G401 (cell line): ENCODE results near the gene OXSM. TPM values are rescaled to one million over a fixed set of nuclear protein-coding genes. Genes with fewer than 3 reads are reported as not detected.

Source experiments
- DNase-seq: peaks from one replicate; pipeline ENCODE4 v3.0.0-alpha.2; 2015; ENCODE audit warnings: low spot score
- in situ Hi-C: cut with HindIII; loops from 2 replicates; pipeline ENCODE4 v1.10.0; 2016; ENCODE audit warnings: low sequenced_read_pairs, mixed read lengths
- total RNA-seq: library from RNA; depleted of rRNA; stranded (reverse); fragments of >200 nt; shearing (Covaris generic); gene quantifications from 2 replicates; pipeline ENCODE4 v1.2.3, GENCODE V29; 2014; rRNA removed

The OXSM gene
- 14.1 and 16.0 TPM in 2 replicates for total RNA-seq

GRCh38 chr3:25789596-25790556, at the start of gene OXSM:
Gene OXSM, plus strand, starts transcription at chr3:25790090. Its CDS starts 931 bp downstream, at chr3:25791021.
- in situ Hi-C loops, result no loop called here

GRCh38 chr3:25744470-25744869, 45.4 kb upstream of the OXSM start:
- in situ Hi-C loops, result no loop called here
- DNase-seq, result no peak

More at GRCh38 chr3:25789596-25790556, at the start of gene OXSM:
- DNase-seq, result peak; percentile 90

- no peak for DNase-seq
- in situ Hi-C loops, result no loop called here
These were observed 42.9 kb upstream of the OXSM start for GRCh38 chr3:25747033-25747432.

- in situ Hi-C loops, result no loop called here
These were observed 41.7 kb upstream of the OXSM start for GRCh38 chr3:25748189-25748588.

GRCh38 chr3:25749031-25749581, 40.8 kb upstream of the OXSM start:
- no peak for DNase-seq
- in situ Hi-C loops, result no loop called here

More at GRCh38 chr3:25748189-25748588, 41.7 kb upstream of the OXSM start:
- no peak for DNase-seq

- in situ Hi-C loops, result no loop called here
These were observed 38.8 kb upstream of the OXSM start for GRCh38 chr3:25751048-25751447.

GRCh38 chr3:25751725-25752124, 38.2 kb upstream of the OXSM start:
- in situ Hi-C loops, result no loop called here
- DNase-seq, result no peak

More at GRCh38 chr3:25751048-25751447, 38.8 kb upstream of the OXSM start:
- no peak for DNase-seq

GRCh38 chr3:25768851-25769250, 21.0 kb upstream of the OXSM start:
- no peak for DNase-seq
- in situ Hi-C loops, result no loop called here

- in situ Hi-C loops, result no loop called here
These were observed 14.0 kb upstream of the OXSM start for GRCh38 chr3:25775936-25776335.

GRCh38 chr3:25780618-25781017, 9.3 kb upstream of the OXSM start:
- in situ Hi-C loops, result no loop called here
- DNase-seq, result no peak

More at GRCh38 chr3:25775936-25776335, 14.0 kb upstream of the OXSM start:
- no peak for DNase-seq

GRCh38 chr3:25781145-25781757, 8.6 kb upstream of the OXSM start:
- in situ Hi-C loops, result no loop called here
- DNase-seq, result no peak

- peak; percentile 27 for DNase-seq
- in situ Hi-C loops, result no loop called here
These were observed 7.9 kb upstream of the OXSM start for GRCh38 chr3:25781758-25782594.

- in situ Hi-C loops, result no loop called here
- DNase-seq, result no peak
These were observed 7.3 kb upstream of the OXSM start for GRCh38 chr3:25782636-25782937.

GRCh38 chr3:25782938-25783660, 6.8 kb upstream of the OXSM start, which contains the start of gene NGLY1:
Gene NGLY1, minus strand, starts transcription at chr3:25783443. Its CDS starts 53 bp downstream, at chr3:25783390.
- in situ Hi-C loops, result no loop called here
- peak; percentile 78 for DNase-seq

GRCh38 chr3:25783661-25784512, 6.0 kb upstream of the OXSM start:
- peak; percentile 63 for DNase-seq
- in situ Hi-C loops, result no loop called here

GRCh38 chr3:25784971-25785370, 4.9 kb upstream of the OXSM start:
- DNase-seq, result no peak
- in situ Hi-C loops, result no loop called here

- in situ Hi-C loops, result no loop called here
These were observed 4.1 kb upstream of the OXSM start for GRCh38 chr3:25785826-25786225.

GRCh38 chr3:25787689-25788088, 2.2 kb upstream of the OXSM start:
- in situ Hi-C loops, result no loop called here
- no peak for DNase-seq

More at GRCh38 chr3:25785826-25786225, 4.1 kb upstream of the OXSM start:
- DNase-seq, result no peak
